Measurements from ENCODE around the gene DUXB.

Gene DUXB

DNA sequence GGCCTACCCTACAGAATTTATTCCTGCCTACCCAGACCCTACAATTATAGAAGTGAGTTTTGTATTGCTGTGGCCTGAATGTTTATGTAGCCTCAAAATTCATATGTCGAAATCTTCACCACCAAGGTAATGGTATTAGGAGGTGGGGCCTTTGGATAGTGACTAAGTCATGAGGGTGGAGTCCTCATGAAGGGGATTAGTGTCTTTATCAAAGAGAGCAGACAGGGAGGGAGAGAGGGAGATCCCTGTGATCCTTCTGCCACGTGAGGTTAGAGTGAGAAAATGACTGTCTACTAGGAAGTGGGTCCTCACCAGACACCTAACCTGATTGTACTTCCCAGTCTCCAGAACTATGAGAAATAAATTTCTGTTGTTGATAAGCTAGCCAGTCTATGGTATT lies 981 bp upstream of the DUXB start:
- peak; percentile 84 to 86 for DNase-seq
- TF ChIP-seq GATA1 (IDR thresholded peaks at IDR 0.05; ENCODE audit: low read depth, low read length) (no peak), POLR2A (IDR thresholded peaks at IDR 0.05; ENCODE audit: low read length) (no peak)

- TF ChIP-seq GATA1 (IDR thresholded peaks at IDR 0.05; ENCODE audit: low read depth, low read length) (no peak), POLR2A (IDR thresholded peaks at IDR 0.05; ENCODE audit: low read length) (no peak)
- DNase-seq: no peak
These were observed 3.7 kb downstream of the DUXB start for GRCh38 chr16:75697571-75697970.

DNA sequence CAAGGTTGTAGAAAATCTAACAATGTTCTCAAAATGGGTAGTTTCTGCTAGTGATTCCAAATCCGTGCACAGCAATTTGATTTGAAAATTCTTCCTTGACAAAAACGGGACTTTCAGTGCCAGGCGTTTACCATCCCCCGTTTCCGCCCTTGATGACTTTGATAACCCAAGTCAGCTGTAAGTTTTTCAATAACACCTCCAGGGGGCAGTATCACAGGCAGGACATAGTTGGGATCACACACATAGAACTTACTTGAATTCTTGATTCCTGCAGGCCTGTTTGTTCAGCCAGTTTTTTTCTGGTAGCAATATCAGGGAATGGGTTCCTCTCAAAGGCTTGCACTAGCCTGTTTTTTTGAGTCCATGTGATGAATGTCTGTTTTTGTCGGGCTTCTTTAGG lies 5.6 kb downstream of the DUXB start:
- DNase-seq: peak; percentile 26 to 27
- no peak for TF ChIP-seq POLR2A (IDR thresholded peaks at IDR 0.05; ENCODE audit: low read length)
- no peak for TF ChIP-seq GATA1 (IDR thresholded peaks at IDR 0.05; ENCODE audit: low read depth, low read length)

GRCh38 chr16:75687361-75687760 lies 13.9 kb downstream of the DUXB start:
- DNase-seq: no peak
- TF ChIP-seq POLR2A (IDR thresholded peaks at IDR 0.05; ENCODE audit: low read length) (no peak), GATA1 (IDR thresholded peaks at IDR 0.05; ENCODE audit: low read depth, low read length) (no peak)

DNA sequence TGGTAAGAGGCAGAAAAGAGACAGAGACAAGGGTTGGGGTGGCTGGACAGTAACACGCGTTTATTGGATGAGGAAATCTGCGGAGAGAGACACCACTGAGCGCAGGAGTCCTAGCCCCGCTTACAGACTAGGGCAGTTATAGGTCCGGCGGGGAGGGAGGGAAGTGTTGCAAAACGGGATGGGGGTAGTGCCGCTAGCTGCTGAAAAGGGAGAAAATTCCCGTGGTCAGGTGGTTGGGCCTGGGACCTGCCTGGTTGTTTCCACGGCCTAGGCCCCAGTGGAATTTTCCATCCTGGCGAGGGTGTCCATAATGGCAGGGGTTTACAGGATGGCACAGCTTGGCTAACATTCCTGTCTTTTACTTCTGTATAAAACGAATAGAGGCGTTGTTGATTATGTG lies 19.0 kb downstream of the DUXB start:
- DNase-seq: no peak
- no peak for TF ChIP-seq POLR2A (IDR thresholded peaks at IDR 0.05; ENCODE audit: low read length)
- TF ChIP-seq GATA1 (IDR thresholded peaks at IDR 0.05; ENCODE audit: low read depth, low read length): no peak

GRCh38 chr16:75679366-75679765 lies 21.9 kb downstream of the DUXB start:
- TF ChIP-seq POLR2A (IDR thresholded peaks at IDR 0.05; ENCODE audit: low read length): no peak
- TF ChIP-seq GATA1 (IDR thresholded peaks at IDR 0.05; ENCODE audit: low read depth, low read length): no peak

GRCh38 chr16:75676909-75677308 lies 24.4 kb downstream of the DUXB start, which contains the start of gene CPHXL2:
Gene CPHXL2, minus strand, starts transcription at chr16:75677009. Its CDS starts 10 bp downstream, at chr16:75676999.
- DNase-seq: no peak
- TF ChIP-seq GATA1 (IDR thresholded peaks at IDR 0.05; ENCODE audit: low read depth, low read length) (no peak), POLR2A (IDR thresholded peaks at IDR 0.05; ENCODE audit: low read length) (no peak)

More at GRCh38 chr16:75679366-75679765, 21.9 kb downstream of the DUXB start:
- no peak for DNase-seq

DNA sequence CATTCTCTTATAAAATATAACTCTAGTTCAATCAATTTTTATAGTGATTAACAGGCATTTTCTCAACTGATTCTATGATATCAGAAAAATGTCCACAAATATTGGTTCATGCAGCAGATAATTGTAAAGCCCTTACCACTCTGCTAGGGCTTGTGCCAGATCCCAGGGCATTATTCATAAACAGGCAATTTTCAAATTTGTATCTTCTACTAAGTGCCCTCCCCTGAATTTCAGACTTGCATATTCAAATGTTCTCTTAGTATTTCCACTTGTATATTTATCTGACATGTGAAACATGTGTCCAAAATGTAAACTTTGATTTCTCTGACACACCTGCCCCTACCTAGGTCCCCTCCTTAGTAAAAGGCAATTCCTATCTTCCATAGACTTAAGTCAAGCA lies 33.8 kb downstream of the DUXB start:
- no peak for DNase-seq
- no peak for TF ChIP-seq POLR2A (IDR thresholded peaks at IDR 0.05; ENCODE audit: low read length)
- no peak for TF ChIP-seq GATA1 (IDR thresholded peaks at IDR 0.05; ENCODE audit: low read depth, low read length)

DNA sequence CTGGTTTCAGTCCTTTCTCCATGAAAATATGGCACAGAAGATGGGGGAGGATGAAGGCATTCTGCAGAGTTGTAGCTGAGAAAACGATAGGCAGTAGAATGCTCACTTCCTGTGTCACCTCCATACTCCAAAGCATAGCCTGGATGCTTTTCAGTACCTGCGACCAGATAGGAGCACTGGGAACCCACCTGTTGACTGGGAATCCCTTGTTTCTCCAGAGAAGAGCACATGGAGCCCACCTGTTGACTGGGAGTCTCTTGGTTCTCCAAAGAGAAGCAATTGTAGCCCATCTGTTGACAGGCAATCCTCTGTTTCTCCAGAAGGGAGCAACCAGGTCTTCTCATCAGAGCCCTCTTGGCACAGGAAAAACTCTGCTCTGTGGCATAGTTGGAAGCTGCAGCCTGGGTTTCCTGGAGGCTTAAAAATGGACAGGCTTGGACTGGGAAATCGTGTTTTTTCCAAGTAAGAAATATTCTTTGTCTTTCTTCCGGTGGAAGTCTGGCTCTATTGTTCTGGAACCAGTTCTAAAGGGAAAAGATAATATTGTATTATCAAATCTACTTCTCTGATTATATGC lies 40.4 kb downstream of the DUXB start:
- TF ChIP-seq POLR2A (IDR thresholded peaks at IDR 0.05; ENCODE audit: low read length): no peak
- no peak for TF ChIP-seq GATA1 (IDR thresholded peaks at IDR 0.05; ENCODE audit: low read depth, low read length)
- no peak for DNase-seq

DNA sequence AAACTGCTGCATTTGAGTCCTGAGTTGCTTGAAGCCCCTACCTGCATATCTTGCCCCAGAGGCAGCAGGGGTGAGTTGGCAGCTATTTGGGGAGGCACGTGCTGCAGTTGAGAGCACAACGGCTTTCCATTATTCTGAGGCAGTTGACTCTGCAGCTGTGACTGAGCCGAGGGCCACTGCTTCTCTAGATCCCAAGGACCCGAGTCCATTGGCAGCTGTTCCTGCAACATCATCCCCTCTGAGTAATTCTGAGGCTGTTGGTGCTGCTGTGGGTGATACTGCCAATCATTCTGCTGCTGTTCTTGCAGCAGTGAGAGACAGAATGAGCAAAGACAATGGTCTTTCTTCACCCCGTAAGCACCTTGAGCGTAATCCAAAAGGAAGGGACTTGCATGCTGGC lies 40.9 kb downstream of the DUXB start:
- no peak for TF ChIP-seq POLR2A (IDR thresholded peaks at IDR 0.05; ENCODE audit: low read length)
- TF ChIP-seq GATA1 (IDR thresholded peaks at IDR 0.05; ENCODE audit: low read depth, low read length): no peak
- no peak for DNase-seq

GRCh38 chr16:75658175-75658574 lies 43.1 kb downstream of the DUXB start:
- TF ChIP-seq POLR2A (IDR thresholded peaks at IDR 0.05; ENCODE audit: low read length) (no peak), GATA1 (IDR thresholded peaks at IDR 0.05; ENCODE audit: low read depth, low read length) (no peak)
- DNase-seq: no peak

- peak; percentile 21 for DNase-seq
- TF ChIP-seq GATA1 (IDR thresholded peaks at IDR 0.05; ENCODE audit: low read depth, low read length): no peak
- no peak for TF ChIP-seq POLR2A (IDR thresholded peaks at IDR 0.05; ENCODE audit: low read length)
These were observed 47.3 kb downstream of the DUXB start for GRCh38 chr16:75653922-75654321.

DNA sequence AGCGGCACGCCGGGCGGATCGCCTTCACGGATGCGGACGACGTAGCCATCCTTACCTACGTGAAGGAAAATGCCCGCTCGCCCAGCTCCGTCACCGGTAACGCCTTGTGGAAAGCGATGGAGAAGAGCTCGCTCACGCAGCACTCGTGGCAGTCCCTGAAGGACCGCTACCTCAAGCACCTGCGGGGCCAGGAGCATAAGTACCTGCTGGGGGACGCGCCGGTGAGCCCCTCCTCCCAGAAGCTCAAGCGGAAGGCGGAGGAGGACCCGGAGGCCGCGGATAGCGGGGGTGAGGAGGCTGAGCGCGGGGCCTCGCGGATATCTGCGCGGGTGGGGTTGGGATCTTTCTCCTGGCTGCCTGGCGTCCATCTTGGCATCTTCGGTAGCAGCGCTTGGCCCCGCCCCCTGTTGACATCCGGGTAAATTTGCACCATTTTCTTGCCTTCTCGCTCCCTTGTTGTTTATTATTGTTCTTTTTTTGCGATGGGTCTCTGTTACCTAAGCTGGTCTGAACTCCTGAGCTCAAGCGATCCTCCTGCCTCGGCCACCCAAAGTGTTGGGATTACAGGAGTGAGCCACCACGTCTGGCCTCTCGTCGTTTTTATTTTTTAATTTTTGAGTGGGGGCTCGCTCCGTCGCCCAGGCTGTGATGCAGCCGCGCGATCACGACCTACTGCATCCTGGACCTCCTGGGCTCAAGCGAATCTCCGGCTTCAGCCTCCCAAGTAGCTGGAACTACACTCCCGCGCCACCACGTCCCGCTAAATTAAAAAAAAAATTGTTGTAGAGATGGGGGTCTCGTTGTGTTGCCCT lies 52.8 kb downstream of the DUXB start:
- TF ChIP-seq POLR2A (IDR thresholded peaks at IDR 0.05; ENCODE audit: low read length) (no peak), GATA1 (IDR thresholded peaks at IDR 0.05; ENCODE audit: low read depth, low read length) (no peak)
- peak; percentile 88 to 94 for DNase-seq

DNA sequence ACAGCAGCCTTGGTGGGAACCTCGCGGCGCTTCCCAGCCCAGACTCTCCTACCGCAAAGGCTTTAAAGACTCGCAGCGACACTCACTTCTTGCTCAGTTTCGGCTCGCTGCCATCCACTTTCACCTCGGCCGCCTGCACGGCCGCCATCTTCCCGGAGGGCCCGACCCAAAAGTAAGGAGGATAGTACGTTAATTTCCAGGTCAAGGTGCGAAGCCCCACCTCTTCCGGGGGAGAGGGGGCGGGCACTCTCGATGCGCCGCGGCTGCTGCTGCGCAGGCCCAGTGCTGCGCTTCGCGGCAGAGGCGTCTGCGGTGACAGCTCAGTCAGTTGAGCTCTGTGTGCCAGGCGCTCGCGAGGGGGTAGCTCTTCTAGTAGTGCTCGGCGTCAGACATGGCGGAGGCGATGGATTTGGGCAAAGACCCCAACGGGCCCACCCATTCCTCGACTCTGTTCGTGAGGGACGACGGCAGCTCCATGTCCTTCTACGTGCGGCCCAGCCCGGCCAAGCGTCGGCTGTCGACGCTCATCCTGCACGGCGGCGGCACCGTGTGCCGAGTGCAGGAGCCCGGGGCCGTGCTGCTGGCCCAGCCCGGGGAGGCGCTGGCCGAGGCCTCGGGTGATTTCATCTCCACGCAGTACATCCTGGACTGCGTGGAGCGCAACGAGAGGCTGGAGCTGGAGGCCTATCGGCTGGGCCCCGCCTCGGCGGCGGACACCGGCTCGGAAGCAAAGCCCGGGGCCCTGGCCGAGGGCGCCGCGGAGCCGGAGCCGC lies 53.6 kb downstream of the DUXB start, which contains the start of the genes KARS1 and TERF2IP:
Gene KARS1 (minus strand): TSS at position 174 of the 773 bp plus-strand sequence. CDS start 26 bp downstream, at position 148.
Gene TERF2IP (plus strand): TSS at position 282 of the 773 bp plus-strand sequence. CDS start 110 bp downstream, at position 392.
- TF ChIP-seq POLR2A (IDR thresholded peaks at IDR 0.05; ENCODE audit: low read length) (peak; percentile 99), GATA1 (IDR thresholded peaks at IDR 0.05; ENCODE audit: low read depth, low read length) (no peak)
- peak; percentile 95 to 96 for DNase-seq
